HG03378 (cell line): ENCODE data around the gene LIN7A.
"Not testable (repeated sequence)": the region's sequence is repeated elsewhere in the genome, so short reads cannot be mapped to it uniquely, and the experiment has no call there.

Experiments
- ATAC-seq: cut with Tn5 transposase; IDR thresholded peaks from one replicate; pipeline ENCODE4 v1.9.1; 2021; ENCODE audit warnings: mild to moderate bottlenecking, moderate library complexity; ENCODE audit not compliant: unreplicated experiment

LIN7A gene

DNA sequence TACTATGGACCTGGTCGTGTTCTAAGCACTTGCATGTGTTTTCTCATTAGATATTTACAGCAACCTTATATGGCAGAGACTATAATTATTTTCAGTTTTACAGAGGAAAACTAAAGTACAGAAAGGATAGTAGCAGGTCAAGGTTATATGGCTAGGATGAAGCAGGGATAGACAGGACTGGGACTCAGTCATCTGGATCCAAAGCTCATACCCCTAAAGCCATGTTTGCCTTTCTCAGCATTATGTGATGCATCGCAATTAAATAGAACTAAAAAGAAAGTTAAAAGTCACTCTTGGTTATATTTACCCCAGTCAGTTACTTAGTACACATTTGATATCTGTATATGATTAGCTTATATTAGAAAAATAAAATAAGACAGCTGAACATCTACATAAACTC lies 13.3 kb downstream of the LIN7A start:
- ATAC-seq, result no peak

DNA sequence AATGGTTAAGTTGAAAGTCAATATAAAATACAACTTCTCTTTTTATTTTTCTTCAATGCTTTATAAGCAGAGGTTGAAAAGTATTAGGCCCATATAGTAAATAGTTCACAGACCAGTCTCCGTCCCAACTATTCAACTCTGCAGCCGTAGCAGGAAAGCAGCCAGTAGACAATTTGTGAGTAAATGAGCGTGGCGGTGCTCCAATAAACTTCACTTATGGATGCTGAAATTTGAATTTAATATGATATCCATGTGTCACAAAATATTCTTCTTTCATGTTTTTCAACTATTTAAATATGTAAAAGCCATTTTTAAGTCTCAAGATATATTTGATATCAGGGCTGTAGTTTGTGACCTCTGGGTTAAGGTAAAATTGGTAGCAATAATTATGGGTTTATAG lies 17.7 kb downstream of the LIN7A start:
- no peak for ATAC-seq

- ATAC-seq, result no peak
Measured at GRCh38 chr12:80917651-80918050, 20.1 kb downstream of the LIN7A start.

DNA sequence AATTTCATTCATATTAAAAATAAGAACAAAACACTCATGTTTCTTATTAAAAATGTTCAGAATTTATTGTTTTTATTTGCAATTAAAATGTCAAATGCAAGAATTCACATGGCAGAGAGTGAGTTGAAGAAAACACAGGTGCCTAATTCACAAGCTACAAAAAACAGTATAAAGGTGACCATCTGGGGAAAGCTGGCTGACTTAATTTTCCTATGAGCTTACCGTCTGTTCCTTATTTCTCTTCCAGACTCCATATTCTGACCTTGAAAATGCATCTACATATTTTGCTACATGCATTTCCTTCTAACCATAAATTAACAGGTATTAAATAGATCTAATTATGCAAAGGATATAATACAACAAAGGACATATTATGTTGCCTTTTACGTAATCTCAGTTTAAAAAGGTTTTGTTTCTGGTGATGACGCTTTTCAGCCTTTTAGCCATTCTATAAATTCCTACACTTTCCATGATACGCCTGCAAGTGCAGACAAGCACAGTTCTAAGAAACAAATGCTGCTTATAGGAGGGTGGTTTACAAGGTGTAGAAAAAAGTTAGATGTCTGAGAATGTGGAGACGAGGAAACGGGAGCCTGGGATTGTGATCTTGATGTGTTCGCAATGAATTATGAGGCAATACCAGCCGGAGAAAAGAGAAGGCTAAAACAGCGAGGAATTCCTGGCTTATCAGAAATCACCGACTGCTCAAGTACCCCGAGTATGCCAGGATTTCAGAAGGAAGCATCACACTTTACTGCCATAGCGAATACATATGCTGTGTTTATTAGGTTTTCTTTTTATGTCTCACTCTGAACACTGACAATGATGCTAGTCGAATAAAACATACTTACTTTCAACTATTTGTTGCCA lies 24.6 kb downstream of the LIN7A start:
- ATAC-seq, result no peak

- no peak for ATAC-seq
Measured at GRCh38 chr12:80909370-80909769, 28.4 kb downstream of the LIN7A start.

DNA sequence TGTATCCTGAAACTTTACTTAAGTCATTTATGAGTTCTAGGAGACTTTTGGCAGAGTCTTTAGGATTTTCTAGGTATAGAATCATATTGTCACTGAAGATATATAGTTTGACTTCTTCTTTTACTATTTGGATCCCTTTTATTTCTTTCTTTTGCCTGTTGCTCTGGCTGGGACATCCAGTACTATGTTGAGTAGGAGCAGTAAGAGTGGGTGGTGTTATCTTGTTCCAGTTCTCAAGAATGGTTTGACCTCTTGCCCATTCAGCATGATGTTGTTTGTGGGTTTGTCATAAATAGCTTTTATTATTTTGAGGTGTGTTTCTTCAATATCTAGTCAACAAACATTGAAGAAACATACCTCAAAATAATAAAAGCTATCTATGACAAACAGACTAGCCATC lies 35.0 kb downstream of the LIN7A start:
- ATAC-seq, result no peak

DNA sequence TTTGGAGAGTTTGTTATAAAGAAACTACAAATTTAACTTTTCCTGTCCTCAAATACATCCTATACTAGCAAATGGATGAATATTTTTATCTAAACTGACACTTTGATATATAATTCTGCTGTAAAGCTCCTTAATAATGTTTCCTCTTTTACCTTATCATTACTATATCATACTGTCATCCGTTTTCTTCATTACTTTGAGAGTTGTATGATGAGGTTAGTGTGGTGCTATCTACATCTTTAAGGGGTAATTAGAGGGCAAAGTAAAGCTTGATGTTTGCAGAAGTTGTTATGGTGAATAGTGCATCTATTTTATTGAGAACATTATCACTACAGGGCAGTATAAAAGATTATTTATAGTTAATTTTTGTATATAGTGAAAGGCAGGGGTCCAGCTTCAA lies 36.1 kb downstream of the LIN7A start:
- no peak for ATAC-seq

- no peak for ATAC-seq
Measured at GRCh38 chr12:80895240-80895639, 42.5 kb downstream of the LIN7A start.

- no peak for ATAC-seq
Measured at GRCh38 chr12:80894179-80894578, 43.6 kb downstream of the LIN7A start.

DNA sequence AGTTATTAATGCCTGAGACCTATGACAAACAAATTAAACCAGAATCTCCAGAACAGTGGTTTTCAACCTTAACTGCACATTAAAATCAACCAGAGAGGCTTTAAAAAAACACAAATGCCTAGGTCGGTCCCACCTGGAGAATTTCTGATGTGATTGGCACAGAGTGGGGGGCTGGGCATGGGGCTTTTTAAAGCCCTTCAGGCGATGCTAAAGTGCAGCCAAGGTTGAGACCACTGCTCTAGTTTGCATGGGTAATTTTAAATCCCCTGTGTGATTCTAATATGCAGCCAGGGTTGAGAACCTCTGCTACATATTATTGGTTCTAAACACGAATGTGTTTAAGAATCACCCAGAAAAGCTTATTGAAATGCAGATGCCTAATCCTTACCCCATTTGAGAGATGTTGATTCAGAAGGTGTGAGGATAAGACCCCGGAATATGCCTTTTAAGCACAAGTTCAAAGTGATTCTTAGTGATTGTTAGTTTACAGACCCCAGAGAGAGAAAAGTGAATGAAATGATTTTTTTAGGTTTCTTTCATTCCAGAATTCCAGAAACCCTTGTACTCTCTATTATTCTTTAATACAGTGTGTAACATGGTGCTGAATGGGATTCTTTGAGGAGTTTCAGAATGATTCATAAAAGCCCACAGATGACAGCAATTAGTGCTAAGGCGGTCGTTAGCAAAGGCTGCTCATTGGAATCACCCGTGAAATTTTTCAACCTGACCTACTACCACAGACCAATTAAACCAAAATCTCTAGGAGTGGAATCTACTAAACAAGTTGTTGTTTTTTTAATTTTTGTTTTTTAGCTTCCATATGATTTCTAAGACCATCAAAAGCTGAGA lies 44.9 kb downstream of the LIN7A start:
- peak; percentile 73 for ATAC-seq

DNA sequence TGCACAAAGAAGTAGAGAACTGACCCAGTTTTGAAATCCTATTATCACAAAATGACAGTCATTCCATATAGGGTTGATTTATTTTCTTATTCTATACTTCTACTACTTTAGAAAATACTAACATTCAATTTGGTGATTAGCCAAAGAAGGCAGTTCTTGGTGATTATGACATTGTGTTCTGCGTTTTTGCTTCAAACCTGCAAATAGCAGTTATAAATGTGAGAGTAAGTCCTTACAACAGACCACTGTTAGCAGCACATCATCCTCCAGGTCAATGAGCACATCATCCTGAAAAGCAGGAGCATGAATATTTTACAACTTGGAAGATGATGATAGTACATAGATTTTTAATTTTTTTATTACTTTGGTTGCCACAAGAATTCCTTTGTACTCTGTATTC lies 53.1 kb downstream of the LIN7A start:
- ATAC-seq, result no peak

GRCh38 chr12:80881106-80881505 lies 56.6 kb downstream of the LIN7A start:
- ATAC-seq, result no peak

- ATAC-seq, result not testable (repeated sequence)
Measured at GRCh38 chr12:80878452-80878851, 59.3 kb downstream of the LIN7A start.

- no peak for ATAC-seq
Measured at GRCh38 chr12:80877721-80878265, 59.9 kb downstream of the LIN7A start.

DNA sequence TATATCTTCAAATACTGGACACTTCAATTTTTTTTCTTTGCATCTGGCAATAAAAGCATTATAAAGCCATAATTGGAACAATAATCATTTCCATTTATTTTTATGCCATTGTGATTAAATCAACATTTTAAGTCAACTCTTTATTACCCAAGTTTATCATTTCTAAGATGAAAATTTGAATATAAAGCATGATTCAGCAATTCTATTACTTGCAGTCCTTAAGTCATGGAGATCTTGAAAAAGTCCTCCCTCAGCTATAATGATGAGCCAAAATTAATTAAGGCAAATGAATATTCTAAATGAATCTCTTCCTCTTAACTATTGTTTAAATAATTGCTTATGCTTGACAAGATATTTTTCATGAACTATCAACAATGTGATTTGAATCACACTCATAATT lies 65.7 kb downstream of the LIN7A start:
- ATAC-seq, result no peak

GRCh38 chr12:80869264-80869663 lies 68.5 kb downstream of the LIN7A start:
- no peak for ATAC-seq

GRCh38 chr12:80868576-80868975 lies 69.2 kb downstream of the LIN7A start:
- no peak for ATAC-seq

- no peak for ATAC-seq
Measured at GRCh38 chr12:80867941-80868340, 69.8 kb downstream of the LIN7A start.

DNA sequence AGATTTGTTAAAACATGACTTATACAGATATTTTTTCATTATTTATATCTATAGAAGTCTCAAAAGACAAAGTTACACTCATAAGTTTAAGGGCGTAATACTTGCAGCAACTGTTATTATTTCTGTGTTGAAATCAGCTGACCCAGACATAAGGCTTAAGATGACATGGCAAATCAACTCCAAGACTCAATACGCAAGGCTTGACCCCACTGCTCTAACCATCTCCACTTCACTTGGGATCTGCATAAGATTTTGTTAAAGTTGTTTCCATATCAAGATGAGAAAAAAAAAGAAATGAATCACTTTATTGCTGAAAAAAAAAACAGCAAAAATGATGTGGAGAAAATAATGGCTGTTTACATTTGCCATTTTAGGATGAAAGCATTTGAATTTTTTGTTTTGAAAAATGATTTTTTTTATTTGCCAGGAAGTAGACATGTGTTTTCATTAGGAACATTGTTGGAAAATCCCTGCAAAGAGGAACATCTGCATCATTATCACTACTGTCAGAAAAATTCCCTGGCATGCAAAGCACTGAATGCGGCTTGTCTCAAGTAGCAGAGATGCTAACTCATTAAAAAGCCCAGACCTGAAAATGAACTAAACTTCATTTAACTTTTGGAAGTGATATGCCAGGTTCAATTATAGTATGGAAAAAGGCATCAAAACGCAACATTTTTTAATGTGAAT lies 73.5 kb downstream of the LIN7A start:
- no peak for ATAC-seq

DNA sequence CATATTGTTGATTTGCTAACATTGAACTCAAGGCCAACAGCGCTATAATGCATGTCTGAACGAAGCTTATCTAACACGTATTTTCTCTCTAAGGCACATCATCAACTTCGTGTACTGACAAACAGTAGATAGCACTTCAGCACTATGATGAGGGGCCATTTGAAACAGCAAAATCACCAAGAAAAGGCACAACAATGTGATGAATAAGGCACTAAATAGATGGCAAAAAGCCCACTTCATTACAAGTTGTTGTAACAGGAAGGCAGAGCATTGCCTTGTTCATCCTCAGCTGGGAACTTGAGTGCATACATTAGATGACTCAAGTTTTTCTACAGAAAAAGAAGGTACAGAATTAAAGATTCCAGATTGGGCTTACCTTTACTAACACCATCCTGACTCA lies 75.2 kb downstream of the LIN7A start:
- ATAC-seq, result no peak
